GM18858 (cell line): Measurements from ENCODE around the gene PDLIM1.

Experiments used
- ATAC-seq: cut with Tn5 transposase; IDR thresholded peaks from one replicate; pipeline ENCODE4 v1.9.1; 2021; ENCODE audit not compliant: unreplicated experiment

PDLIM1 gene

DNA sequence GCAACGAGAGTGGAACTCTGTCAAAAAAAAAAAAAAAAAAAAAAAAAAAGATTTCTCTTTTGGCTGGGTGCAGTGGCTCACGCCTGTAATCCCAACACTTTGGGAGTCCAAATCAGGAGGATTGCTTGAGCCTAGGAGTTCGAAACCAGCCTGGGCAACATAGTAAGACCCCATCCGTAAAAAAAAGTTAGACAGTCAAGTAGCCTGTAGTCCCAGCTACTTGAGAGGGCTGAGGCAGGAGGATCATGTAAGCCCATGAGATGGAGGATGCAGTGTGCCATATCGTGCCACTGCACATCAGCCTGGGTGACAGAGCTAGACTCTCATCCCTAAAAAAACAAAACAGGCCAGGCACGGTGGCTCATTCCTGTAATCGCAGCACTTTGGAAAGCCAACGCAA is 25.2 kb downstream of the PDLIM1 start:
- no peak for ATAC-seq

DNA sequence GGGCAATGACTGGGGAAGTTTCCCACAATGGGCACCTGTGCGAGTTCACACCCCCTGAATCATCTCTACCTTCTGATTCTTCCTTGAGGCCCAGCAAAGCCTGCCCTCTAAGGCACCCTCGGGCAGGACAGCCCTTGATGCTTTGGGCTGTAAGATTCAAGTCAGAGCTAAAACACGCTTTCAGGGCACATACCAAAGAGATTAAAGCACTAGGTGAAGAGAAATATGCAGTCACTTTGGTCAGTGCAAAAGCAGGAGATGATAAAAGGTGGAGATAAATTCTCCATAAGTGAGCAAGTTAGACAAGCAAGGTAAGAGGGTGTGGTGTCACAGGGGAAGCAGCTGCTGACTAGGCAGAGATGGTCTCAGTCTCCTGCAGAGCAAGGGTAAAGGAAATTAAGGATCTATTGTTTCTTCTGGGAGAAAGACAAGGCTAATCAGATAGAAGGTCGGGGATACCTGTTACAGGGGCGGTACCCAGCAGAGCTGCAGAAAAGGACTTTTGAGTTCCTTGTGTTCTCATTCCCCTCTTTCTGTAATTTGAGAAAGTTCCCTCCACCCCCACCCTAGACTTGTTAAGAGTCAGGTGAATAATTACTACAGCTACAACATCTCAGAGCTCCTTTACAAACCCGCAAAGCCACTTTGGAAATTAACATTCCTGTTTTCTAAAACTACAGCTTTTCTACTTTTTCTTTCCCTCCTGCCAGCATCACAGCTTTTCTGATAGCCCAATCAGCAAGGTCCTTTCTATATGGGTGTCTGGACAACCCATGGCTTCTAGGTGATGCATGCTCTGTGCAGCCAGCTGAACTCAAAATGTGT is 26.4 kb downstream of the PDLIM1 start:
- no peak for ATAC-seq

DNA sequence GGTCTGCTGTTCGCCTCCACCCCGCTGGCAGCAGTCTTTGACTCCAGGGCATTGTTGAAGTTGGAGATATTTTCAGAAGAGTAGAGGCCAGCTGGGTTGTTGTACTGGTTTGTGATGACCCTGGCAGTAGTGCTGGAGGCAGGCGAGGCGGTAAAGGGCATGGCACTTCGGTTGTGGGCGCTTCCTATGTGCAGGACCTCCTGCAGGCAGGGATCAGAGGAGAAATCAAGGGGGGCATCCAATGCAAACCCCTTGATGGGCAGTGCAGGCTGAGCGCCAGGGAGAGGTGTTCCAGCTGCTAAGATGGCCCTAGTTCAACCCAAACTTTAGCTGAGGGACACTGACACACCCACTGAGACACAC is 27.0 kb downstream of the PDLIM1 start:
- no peak for ATAC-seq

DNA sequence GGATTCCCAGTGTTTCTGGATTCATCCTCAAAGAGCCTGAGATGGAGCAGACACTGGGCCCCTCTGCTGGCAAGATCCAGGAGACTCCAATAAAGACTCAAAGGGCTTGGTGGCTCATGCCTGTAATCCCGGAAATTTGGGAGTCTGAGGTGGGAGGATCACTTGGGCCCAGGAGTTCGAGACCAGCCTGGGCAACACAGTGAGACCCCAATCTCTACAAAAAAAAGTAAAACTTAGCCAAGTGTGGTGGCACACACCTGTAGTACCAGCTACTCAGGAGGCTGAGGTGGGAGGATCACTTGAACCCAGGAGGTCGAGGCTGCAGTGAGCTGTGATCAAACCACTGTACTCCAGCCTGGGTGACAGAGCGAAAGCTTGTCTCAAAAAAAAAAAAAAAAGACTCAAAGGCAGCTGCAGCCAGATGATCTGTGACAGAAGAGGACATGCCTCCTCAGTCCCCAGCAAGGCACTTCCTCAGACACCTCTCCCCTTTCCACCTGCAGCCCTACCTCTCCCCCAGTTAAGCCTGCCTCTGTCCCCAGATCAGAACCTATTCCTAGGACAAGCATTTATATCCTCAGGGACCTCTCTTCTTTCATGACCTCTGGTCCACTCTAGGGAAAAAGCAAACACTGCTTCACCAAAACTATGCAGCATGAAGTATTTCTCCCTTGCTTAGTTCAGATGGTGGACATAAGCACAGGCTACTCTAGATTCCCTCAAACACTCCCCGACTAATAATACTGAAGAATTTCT is 27.9 kb downstream of the PDLIM1 start:
- no peak for ATAC-seq

DNA sequence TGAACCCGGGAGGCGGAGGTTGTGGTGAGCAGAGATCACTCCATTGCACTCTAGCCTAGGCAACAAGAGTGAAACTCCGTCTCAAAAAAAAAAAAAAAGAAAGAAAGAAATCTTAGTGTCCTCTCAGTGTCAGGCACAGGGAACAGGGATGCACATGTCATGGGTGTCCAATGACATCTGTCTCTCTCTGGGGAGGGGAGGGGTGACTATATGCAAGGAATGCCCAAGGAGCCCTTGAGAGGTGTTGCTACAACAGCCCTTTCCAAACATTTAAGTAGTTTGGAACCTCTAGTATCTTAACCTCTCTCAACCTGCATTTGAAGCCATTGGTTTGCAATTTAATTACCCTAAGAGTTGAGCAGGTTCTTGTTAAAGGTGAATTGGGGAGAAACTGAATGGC is 28.9 kb downstream of the PDLIM1 start:
- no peak for ATAC-seq

DNA sequence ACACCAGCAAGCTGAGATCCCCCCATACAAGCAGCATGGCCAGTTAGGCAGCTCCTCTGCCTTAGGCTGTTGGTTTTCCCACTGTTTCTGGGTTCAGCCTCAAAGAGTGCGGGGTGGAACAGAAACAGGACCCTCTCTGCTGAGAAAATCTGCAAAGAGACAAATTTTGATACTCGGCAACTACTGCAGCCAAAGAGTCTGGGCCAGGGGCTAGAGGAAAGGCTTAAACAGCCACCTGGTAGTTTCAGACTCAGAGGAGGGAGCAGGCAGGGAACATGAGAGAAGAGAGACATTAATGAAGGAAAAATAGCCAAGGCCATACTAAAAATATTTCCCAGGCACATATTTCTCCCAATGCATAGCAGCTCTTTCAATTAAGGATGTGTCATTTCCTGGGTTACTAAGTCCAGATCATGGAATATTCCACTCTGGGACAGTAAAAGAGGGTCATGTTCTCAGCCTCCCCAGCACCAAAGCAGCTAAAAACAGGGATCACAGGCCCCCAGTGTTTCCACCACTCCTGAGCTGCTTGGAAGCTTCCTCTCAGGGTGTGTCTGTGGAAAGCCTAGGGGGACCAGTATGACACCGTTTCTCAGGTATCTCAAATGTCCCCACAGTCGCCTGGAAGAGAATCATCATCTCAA is 29.8 kb downstream of the PDLIM1 start:
- no peak for ATAC-seq

DNA sequence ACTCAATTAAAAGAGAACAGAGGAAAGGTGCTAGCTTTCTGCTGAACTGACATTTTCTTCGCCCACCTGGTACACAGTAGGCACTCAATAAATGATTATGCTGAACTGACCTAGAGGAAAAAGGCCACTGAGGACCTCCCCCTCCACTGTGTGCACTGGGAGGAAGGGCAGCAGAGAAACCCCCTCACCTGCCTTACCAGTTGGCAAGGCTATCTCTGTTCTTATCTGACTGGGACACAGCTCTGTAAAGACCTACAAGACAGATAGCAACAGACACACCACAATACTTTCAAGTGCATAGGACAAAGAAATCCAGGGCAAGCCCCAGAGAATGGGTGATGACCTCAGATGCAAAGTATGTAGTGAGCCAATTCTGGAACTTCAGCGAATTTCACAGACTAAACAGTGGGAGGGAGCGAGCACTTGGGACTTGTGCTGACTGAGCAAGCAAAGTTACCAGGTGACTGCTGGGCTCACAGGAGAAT is 30.4 kb downstream of the PDLIM1 start:
- no peak for ATAC-seq

DNA sequence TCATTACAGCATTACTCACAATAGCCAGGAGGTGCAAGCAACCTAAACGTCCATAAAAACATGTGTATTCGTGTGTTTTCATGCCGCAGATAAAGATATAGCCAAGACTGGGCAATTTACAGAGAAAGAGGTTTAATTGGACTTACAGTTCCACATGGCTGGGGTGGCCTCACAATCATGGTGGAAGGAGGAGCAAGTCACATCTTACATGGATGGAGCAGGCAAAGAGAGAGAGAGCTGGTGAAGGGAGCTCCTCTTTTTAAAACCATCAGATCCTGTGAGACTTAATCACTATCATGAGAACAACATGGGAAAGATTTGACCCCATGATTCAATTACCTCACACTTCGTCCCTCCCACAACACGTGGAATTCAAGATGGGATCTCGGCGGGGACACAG is 33.0 kb downstream of the PDLIM1 start:
- ATAC-seq = no peak

DNA sequence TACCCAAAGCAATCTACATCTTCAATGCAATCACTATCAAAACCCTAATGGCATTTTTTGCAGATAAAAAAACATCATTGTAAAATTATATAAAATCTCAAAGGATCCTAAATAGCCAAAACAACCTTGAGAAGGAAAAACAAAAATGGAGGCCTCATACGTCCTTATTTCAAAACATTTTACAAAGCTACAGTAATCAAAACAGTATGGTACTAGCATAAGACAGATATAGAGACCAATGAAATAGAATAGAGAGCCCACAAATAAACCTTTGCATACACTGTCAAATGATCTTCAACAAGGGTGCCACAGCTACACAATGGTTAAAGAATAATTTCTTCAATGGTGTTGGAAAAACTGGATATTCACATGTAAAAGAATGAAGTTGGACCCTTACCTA is 34.5 kb downstream of the PDLIM1 start:
- ATAC-seq = no peak

DNA sequence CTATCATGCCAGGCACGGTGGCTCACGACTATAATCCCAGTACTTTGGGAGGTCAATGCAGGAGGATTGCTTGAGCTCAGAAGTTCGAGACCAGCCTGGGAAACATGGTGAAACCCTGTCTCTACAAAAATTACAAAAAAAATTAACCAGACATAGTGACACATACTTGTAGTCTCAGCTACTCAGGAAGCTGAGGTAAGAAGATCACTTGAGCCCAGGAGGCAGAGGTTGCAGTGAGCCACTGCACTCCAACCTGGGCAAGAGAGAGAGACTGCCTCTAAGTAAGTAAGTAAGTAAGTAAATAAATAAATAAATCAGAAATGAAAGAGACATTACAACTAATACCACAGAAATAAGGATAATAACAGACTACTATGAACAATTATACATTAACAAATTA is 36.2 kb downstream of the PDLIM1 start:
- no peak for ATAC-seq

DNA sequence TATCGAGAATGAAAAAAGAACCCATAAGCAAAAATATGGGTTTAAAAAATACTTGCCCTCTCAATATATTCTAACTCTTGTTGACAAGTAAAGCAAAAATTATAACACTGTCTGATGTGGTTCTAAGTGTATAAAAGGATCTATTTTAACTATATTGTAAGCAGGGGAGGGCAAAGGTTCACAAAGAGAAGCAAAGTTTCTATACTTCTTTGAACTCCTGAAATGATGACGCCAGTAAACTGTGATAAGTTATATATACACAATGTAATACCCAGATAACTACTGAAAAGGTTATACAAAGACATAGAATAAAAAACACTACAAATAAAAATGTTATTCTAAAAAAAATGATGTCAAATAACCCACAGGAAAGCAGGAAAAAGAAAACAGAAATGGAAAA is 37.1 kb downstream of the PDLIM1 start:
- ATAC-seq = no peak

DNA sequence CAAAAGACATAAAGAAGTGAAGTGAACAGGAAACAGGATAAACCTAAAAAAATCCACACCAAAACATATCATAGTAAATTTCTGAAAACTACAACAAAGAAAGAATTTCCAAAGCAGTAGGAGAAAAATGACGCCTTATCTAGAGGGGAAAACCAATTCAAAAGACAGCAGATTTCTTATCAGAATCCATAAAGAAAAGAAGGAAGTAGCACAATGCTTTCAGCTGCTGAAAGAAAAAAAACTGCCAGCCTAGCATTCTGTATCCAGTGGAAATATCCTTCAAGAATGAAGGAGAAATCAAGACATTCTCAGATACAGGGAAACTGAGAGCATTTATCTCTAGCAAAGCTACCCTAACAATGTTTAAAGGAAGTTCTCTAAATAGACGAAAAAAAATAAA is 37.8 kb downstream of the PDLIM1 start:
- ATAC-seq = no peak

DNA sequence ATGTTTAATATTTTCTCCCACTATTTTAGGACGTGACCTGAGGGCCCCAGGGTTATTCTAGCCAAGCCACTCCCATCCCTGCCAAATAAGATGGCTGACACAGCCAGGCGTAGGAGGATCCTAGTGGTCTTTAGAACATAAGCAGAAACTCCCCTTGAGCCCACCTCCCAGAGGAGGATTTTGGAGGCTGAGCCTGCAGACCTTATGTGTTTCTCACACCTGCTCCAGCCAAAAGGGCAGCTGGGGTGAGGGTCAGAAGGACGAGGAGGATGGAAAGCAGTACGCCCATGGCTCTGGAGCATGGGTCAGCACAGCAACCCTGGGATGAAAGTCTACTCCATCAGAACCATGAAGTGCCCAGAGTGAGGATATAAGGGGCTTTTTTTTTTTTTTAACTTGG is 39.9 kb downstream of the PDLIM1 start:
- no peak for ATAC-seq

DNA sequence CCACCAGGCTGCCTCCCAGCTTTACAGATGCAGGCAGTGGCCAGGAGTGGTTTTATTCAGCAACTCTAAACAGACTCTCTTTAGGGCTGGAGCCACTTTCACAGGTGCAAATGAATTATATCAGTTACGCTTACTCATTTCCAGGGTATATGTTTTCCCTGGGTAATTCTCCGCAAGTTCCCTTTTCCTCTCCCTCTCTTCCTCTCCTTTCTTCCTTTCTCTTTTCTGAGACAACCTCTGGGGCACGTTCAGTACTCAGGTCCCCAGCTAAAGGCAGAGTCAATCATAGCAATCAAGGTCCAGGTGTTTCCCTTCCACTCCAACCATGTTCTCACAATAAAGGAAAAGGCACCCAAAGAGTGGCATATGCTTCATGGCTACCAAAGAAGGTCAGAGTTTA is 41.3 kb downstream of the PDLIM1 start:
- ATAC-seq = no peak

DNA sequence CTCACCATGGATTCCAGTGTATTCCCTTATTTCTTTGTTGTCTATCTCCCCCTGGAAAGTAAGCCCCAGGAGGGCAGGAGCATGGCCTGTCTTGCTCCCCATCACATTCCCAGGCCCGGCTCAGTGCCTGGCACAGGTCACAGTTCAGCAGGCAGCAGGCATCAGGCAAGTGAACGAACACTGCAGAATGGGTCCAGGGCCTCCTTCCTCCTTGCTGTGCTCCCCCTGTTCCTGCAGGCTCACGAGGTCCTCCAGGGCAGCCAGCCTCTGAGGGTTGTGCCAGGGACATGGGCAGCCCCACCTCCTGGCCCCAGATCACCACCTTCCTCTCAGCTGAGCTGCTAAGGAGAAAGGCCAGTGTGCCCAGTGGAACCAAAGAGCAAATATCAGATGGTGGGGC is 41.8 kb downstream of the PDLIM1 start:
- no peak for ATAC-seq

DNA sequence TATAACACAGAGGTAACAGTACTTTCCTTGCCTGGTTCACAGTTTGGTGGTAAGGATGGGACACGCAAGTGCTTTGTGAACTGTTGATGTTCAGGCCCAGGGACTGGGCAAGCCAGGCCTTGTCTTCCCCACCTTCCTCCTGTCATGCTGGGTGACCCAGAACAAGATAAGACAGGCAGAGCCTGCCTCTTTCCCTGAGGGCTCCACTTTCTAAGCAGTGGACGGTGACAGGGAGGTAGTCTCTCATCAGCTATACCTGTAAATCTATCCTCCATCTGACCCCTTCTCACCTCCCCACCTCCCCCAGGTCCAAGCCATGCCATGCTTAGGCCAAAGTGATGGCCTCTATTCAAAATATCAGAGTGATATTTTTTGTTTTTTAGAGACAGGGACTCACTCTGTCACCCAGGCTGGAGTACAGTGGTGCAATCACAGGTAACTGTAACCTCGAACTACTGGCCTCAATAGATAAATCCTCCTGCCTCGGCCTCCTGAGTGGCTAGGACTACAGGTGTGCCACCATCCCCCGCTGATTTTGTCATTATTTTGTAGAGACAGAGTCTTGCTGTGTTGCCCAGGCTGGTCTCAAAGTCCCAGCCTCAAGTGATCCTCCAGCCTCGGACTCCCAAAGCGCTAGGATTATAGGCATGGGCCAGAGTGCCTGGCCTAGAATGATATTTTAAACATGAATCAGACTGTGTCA is 42.8 kb downstream of the PDLIM1 start:
- no peak for ATAC-seq

DNA sequence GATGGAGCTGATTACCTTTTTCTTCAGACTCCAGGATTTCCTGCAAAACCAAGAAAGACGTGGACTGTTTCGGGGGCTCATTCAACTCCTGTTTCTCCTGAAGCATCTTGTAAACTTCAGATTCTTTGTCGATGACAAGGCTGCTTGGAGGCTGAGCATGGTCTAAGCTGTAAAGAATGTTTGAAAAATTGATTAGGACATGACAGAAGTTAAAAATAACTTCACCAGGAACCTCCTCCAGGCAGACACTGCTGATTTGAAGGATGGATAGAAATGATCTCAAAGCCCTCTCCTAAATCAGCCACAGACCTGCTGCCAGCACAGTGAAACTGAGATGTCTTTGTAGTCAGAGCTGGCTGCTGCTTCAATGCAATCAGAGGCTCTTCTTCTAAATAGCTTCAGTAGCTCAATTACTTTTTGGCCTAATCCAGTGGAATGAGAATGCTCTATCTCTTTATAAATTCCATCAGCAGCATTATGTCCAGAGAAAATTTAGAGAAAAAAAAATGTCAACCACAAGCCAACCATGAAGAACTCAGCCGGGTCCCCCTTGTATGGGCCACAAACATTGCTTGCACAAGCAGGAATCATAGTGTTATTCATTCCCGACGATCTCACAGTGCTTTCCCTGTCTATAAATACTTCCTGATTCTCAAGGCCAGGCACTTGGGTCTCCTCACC is 43.5 kb downstream of the PDLIM1 start:
- ATAC-seq = no peak

DNA sequence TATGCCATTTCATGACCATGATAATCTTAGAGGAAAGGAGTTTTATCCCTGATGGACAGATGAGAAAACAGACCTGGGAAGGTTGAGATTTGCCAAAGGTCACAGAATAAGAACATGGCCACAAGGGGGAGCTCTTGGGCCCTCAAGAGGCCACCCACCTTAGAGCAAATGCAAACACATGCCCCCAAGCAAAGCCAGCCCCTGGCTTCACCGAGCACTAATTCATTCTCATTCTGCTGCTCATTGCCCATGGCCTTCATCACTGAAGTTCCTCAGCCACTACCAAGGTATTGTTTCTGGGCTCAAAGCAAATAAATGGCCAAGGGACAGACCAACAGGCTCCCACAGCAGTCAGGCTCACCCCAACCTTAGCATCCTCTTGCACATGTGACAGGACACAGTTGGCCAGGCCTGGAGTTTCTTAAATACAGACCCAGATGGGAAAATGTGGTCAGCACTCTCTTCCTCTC is 44.2 kb downstream of the PDLIM1 start:
- ATAC-seq = no peak

DNA sequence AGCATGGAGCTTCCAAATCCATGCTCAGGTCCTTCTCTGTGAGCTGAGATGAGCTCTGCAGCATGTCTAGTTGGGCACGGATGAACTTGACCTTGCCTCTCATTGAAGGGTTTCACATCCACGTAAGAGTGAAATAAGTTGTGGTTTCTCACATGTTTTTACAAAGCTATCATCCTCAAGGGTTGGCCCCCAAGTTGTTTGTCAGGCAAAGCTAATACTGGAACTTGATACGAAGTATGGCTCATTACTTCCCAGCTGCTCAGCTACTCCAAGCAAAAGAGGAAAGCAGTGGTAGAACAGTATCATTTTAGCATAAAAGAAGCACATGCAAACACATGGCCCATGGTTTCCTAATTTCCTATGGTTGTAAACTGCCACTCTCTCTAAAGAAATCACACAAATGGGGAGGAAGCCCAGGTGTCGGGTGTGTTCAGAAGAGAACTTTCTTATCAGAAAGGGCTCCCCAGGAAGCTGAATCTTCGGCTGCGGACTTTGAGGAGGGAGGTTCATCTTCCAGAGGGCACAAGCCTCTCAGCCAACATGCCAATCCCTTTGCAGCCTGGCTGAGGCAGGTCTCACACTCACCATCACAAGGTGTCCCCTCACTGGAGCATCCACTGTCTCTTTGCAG is 45.3 kb downstream of the PDLIM1 start:
- peak; percentile 85 for ATAC-seq

DNA sequence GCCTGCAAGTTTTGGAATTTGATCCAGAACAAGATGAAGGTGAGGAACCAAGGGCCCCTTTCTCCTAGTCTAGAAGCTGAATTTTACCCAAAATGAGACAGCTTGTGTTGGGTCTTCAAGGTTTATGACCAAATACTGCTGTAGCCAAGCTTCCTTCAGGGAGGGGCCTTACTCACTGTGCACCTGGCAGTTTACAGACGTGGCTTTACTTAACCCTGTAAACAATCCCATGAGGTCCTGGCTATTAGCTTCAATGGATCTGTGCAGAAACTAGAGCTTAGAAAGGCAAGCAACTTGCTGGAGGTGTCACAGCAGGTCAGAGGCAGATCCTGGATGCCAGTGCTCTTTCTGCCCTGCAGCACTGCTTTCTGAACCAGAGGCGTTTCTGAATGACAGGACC is 46.7 kb downstream of the PDLIM1 start:
- ATAC-seq = no peak
